Measurements from ENCODE around the gene CES4A.

GRCh38 chr16:66948134-66948836 lies 40.1 kb upstream of the CES4A start:
- TF ChIP-seq, protein P1, sequence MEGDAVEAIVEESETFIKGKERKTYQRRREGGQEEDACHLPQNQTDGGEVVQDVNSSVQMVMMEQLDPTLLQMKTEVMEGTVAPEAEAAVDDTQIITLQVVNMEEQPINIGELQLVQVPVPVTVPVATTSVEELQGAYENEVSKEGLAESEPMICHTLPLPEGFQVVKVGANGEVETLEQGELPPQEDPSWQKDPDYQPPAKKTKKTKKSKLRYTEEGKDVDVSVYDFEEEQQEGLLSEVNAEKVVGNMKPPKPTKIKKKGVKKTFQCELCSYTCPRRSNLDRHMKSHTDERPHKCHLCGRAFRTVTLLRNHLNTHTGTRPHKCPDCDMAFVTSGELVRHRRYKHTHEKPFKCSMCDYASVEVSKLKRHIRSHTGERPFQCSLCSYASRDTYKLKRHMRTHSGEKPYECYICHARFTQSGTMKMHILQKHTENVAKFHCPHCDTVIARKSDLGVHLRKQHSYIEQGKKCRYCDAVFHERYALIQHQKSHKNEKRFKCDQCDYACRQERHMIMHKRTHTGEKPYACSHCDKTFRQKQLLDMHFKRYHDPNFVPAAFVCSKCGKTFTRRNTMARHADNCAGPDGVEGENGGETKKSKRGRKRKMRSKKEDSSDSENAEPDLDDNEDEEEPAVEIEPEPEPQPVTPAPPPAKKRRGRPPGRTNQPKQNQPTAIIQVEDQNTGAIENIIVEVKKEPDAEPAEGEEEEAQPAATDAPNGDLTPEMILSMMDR (conservative IDR thresholded peaks at IDR 0.05 in 1 of 2, IDR thresholded peaks at IDR 0.05 in 1 of 2; ENCODE audit: extremely low read depth in 1 of 2, insufficient read depth in 1 of 2, low read depth in 1 of 2, low read length in 2 of 2) = no peak
- TF ChIP-seq EZH2 (IDR thresholded peaks at IDR 0.05; ENCODE audit: borderline replicate concordance, low read length) = no peak
